Epithelial cell of proximal tubule (primary cell): Measurements from ENCODE around the gene AGT. TPM values are rescaled to one million over a fixed set of nuclear protein-coding genes. Genes with fewer than 3 reads are reported as not detected.

Experiments used
- DNase-seq: peaks from one replicate; pipeline ENCODE4 v3.0.0-alpha.2; 2011; ENCODE audit warnings: low read depth
- H3K4me3 ChIP-seq: 2 replicates; pipeline ENCODE4 v1.5.1; 2011; ENCODE audit warnings: low read depth, mild to moderate bottlenecking, low read length
- total RNA-seq: library from RNA; depleted of rRNA; stranded (reverse); fragments of >200 nt; gene quantifications from 2 replicates; pipeline ENCODE4 v1.2.3, GENCODE V29; 2015
- TF ChIP-seq, protein P1 (sequence below): conservative IDR thresholded peaks from 2 replicates; pipeline ENCODE4 v1.5.1; 2012; ENCODE audit warnings: low read depth, mild to moderate bottlenecking, low read length

The AGT gene
- total RNA-seq, 1 donor from 2014 or later = 3.2 TPM

GRCh38 chr1:230750576-230750975 is 36.7 kb upstream of the AGT start:
- TF ChIP-seq, protein P1, sequence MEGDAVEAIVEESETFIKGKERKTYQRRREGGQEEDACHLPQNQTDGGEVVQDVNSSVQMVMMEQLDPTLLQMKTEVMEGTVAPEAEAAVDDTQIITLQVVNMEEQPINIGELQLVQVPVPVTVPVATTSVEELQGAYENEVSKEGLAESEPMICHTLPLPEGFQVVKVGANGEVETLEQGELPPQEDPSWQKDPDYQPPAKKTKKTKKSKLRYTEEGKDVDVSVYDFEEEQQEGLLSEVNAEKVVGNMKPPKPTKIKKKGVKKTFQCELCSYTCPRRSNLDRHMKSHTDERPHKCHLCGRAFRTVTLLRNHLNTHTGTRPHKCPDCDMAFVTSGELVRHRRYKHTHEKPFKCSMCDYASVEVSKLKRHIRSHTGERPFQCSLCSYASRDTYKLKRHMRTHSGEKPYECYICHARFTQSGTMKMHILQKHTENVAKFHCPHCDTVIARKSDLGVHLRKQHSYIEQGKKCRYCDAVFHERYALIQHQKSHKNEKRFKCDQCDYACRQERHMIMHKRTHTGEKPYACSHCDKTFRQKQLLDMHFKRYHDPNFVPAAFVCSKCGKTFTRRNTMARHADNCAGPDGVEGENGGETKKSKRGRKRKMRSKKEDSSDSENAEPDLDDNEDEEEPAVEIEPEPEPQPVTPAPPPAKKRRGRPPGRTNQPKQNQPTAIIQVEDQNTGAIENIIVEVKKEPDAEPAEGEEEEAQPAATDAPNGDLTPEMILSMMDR = no peak
- no peak for DNase-seq
- H3K4me3 ChIP-seq = no peak overlapping the region

GRCh38 chr1:230749635-230750034 is 35.7 kb upstream of the AGT start:
- no peak for DNase-seq

DNA sequence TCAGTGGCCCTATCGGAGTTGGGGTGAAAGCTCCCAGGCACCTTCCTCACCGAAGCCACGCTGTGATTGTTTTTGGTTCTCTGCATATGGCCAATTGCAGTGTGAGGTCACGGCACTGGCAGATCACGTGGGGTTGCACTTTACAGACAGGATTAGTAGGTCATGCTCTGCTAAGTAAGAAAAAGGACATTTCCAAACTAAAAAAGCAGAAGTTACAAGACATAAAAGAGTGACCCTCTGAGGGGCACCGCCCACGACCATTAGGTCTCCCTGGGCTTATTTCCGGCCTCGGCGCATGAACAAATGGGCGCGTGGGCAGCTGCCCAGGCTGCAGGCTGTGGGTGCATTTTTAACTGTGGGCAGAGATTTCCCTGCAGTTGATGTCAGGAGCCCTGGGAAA is 35.2 kb upstream of the AGT start:
- TF ChIP-seq, protein P1 = no peak
- no peak overlapping the region for H3K4me3 ChIP-seq
- DNase-seq = no peak

More at GRCh38 chr1:230749635-230750034, 35.7 kb upstream of the AGT start:
- TF ChIP-seq, protein P1 = no peak
- H3K4me3 ChIP-seq = no peak overlapping the region

DNA sequence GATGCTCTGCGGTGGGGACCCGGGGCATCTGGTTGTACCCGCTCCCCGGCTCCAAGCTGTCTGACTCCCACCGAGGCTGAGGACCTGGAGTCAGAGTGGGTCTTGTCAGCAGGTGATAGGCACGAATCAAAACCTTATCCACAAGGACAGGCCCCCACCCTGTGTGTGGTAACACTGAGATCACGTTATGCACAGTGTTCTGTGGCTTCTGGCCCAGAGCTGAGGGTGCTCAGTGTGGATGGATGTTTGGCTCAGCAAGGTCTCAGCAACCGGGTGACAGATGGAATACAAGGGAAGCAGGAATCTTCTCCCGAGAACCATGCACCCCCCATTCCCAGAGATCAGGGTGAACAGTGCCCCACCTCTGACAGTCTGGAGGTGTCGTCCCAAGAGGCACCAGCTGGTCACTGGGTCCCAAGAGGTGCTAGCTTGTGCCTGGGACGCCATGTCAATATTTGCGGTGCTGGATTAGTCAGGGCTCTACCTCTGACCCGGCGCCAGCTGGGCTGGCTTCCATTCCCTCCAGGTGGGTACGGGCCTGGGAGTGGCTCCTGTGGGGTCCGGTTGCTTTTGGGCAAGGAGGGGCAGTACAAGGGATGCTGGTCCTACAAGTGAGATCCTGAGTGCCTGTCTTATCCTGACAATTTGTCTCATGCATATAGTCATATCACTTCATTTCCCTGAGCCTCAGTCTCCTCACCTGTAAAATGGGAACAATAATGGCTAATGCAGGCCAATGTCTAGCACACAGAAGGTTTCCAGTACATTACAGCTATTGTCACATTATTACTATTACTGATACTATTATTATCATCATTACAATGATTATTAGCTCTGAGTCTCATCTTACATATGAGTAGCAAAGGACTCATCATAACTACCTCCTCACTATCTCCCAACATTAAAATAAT is 34.2 kb upstream of the AGT start:
- no peak overlapping the region for H3K4me3 ChIP-seq
- no peak for DNase-seq
- TF ChIP-seq, protein P1 = no peak

GRCh38 chr1:230747127-230747730 is 33.3 kb upstream of the AGT start, which contains the start of gene CAPN9:
Gene CAPN9 (plus strand): TSS chr1:230747388. CDS start chr1:230747497, 109 bp downstream.
- TF ChIP-seq, protein P1 = no peak
- H3K4me3 ChIP-seq = no peak within 1 kb of the TSS

DNA sequence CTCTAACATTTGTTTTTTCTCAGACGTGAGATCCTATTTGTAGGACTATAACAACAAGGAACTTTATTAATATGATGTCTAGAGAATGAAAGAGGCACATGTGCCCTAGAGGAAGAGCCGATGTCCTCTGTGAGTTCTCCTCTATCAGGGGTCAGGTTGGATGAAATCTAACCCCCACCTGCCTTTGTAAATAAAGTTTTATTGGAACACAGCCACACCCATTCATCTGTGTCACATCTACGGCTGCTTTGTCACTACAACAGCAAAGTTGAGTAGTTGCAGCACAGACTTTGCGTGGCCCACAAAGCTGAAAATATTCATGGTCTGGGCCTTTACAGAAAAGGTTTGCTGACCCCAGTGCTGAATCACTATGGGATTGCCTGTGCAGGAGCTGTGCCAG is 32.7 kb upstream of the AGT start:
- no peak for DNase-seq
- no peak overlapping the region for H3K4me3 ChIP-seq
- TF ChIP-seq, protein P1 = no peak

More at GRCh38 chr1:230747127-230747730, 33.3 kb upstream of the AGT start, which contains the start of gene CAPN9:
- no peak for DNase-seq
